ENCODE measurements around the gene ZKSCAN8.

DNA sequence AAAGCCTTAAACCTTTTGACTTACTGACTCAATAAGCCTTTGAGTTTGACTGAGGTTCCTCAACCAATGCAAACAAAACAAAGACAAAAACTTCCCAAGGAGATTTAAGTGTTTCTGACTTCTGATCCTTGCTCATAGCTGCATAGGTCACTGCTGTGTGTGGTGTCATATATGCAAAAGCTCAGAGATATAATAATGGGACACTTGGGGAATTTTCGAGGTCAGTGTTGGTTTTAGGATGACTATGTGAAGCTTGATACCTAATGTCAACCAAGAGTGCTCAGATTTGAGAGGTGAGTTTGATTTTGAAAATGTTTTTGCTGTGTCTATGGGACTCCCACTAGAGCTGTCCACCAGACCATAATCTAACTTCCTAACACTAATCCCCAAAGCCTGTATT lies 26.2 kb downstream of the ZKSCAN8 start:
- TF ChIP-seq, protein P1, sequence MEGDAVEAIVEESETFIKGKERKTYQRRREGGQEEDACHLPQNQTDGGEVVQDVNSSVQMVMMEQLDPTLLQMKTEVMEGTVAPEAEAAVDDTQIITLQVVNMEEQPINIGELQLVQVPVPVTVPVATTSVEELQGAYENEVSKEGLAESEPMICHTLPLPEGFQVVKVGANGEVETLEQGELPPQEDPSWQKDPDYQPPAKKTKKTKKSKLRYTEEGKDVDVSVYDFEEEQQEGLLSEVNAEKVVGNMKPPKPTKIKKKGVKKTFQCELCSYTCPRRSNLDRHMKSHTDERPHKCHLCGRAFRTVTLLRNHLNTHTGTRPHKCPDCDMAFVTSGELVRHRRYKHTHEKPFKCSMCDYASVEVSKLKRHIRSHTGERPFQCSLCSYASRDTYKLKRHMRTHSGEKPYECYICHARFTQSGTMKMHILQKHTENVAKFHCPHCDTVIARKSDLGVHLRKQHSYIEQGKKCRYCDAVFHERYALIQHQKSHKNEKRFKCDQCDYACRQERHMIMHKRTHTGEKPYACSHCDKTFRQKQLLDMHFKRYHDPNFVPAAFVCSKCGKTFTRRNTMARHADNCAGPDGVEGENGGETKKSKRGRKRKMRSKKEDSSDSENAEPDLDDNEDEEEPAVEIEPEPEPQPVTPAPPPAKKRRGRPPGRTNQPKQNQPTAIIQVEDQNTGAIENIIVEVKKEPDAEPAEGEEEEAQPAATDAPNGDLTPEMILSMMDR (IDR thresholded peaks at IDR 0.05; ENCODE audit: low read depth, low read length, poor library complexity, severe bottlenecking) = no peak
- no peak for TF ChIP-seq EZH2phosphoT487 (IDR thresholded peaks at IDR 0.05; ENCODE audit: borderline replicate concordance, low read length)

Data from DOHH2 (cell line).